Measurements from ENCODE around the gene WIPF1. TPM values are rescaled to one million over a fixed set of nuclear protein-coding genes. Genes with fewer than 3 reads are reported as not detected.
A peak's percentile ranks its signal among the peaks of the same experiment; 100 is the strongest.

Gene WIPF1
- total RNA-seq, 3 donors from 2014 or later (not counting 1 experiment from before 2014, with no cell fraction given), result 508 to 640 (median 555) TPM

DNA sequence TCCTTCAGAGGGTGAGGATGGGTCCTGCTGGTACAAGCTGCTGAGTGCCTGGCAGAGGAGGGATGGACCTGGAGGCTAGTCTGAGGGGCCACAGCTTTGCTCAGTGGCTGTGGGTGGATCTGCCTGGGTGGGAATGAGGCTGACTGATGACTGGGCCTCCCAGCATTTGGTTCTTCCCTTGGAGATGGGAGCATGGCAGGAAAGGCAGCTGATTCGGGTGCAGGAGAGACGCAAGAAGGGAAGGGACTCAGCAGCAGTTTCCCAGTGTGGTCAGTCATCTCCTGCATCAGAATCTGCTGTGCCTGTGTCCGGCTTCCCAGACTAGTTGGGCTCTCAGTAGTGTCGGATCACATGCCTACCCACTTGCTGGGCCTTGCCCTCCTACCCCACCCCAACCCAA lies 7.3 kb downstream of the WIPF1 start:
- Mint-ChIP-seq H3K27ac (peak overlapping the region; percentile 95 to 98), H3K4me1 (peaks cover 81 to 92% of the 10 kb centered on the region in 2 donors), H3K27me3 (ENCODE audit: low read depth in 2 of 2) (no peaks in the 10 kb centered on the region), H3K4me3 (peak overlapping the region; percentile 75), H3K36me3 (no peaks in the 10 kb centered on the region), H3K9me3 (no peaks in the 10 kb centered on the region)
- H3K27me3 ChIP-seq (ENCODE audit: control insufficient read depth, insufficient read depth, low read length), result no peaks in the 10 kb centered on the region
- WGBS (ENCODE audit: insufficient coverage), result 53% methylated on average over 4 of the region's 4 CpGs
- no peak overlapping the region for H3K4me3 ChIP-seq (ENCODE audit: low read length)
- no peak for DNase-seq
- no peaks in the 10 kb centered on the region for H3K9me3 ChIP-seq (ENCODE audit: control insufficient read depth, insufficient read depth, low read length)
- TF ChIP-seq, protein P1, sequence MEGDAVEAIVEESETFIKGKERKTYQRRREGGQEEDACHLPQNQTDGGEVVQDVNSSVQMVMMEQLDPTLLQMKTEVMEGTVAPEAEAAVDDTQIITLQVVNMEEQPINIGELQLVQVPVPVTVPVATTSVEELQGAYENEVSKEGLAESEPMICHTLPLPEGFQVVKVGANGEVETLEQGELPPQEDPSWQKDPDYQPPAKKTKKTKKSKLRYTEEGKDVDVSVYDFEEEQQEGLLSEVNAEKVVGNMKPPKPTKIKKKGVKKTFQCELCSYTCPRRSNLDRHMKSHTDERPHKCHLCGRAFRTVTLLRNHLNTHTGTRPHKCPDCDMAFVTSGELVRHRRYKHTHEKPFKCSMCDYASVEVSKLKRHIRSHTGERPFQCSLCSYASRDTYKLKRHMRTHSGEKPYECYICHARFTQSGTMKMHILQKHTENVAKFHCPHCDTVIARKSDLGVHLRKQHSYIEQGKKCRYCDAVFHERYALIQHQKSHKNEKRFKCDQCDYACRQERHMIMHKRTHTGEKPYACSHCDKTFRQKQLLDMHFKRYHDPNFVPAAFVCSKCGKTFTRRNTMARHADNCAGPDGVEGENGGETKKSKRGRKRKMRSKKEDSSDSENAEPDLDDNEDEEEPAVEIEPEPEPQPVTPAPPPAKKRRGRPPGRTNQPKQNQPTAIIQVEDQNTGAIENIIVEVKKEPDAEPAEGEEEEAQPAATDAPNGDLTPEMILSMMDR (IDR thresholded peaks at IDR 0.05), result no peak
- peaks cover 78% of the 10 kb centered on the region for H3K4me1 ChIP-seq (ENCODE audit: control insufficient read depth, insufficient read depth, low read length)
- intact Hi-C loops (cut with micrococcal nuclease), result loop anchor here (5.0 to 10.0 kb wide), 4 partner anchors 92 to 626 kb away; partner anchors contain the start of genes ATF2 and SP3
- H3K27ac ChIP-seq (ENCODE audit: low read length), result peak overlapping the region; percentile 97
- ATAC-seq, result no peak
- peaks cover 36% of the 10 kb centered on the region for H3K36me3 ChIP-seq (ENCODE audit: control insufficient read depth, insufficient read depth, low read length)

DNA sequence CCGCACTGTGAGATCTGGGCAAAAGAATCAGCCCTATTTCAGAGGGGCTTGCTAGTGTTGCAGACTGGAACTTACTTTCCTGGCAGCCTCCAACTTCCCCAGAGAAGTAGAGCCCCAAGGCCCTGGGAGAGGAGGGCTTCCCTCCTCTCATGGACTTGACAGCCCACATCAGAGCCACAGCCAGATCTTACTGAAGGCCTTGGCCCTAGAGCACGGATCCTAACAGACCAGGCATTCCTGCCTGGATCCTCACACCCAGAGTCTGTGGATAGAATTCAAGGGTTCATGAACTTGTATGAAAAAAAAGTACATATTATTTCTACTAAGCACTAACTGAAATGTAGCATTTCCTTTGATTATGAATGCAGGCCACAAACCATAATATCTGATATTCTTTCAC lies 8.3 kb downstream of the WIPF1 start:
- H3K9me3 Mint-ChIP-seq, result no peaks in the 10 kb centered on the region
- Histone ChIP-seq H3K36me3 (ENCODE audit: control insufficient read depth, insufficient read depth, low read length) (peaks cover 45% of the 10 kb centered on the region), H3K27me3 (ENCODE audit: control insufficient read depth, insufficient read depth, low read length) (no peaks in the 10 kb centered on the region), H3K27ac (ENCODE audit: low read length) (peak overlapping the region; percentile 97), H3K9me3 (ENCODE audit: control insufficient read depth, insufficient read depth, low read length) (no peaks in the 10 kb centered on the region), H3K4me3 (ENCODE audit: low read length) (no peak overlapping the region), H3K4me1 (ENCODE audit: control insufficient read depth, insufficient read depth, low read length) (peaks cover 80% of the 10 kb centered on the region)
- DNase-seq, result no peak
- H3K27ac Mint-ChIP-seq, result peak overlapping the region; percentile 95 to 98
- TF ChIP-seq, protein P1 (IDR thresholded peaks at IDR 0.05), result no peak
- intact Hi-C loops (cut with micrococcal nuclease), result no loop called here
- H3K36me3 Mint-ChIP-seq, result no peaks in the 10 kb centered on the region
- ATAC-seq, result no peak
- 57% methylated on average over 1 of the region's 2 CpGs for WGBS (ENCODE audit: insufficient coverage)
- H3K27me3 Mint-ChIP-seq (ENCODE audit: low read depth in 2 of 2), result no peaks in the 10 kb centered on the region
- H3K4me3 Mint-ChIP-seq, result peak overlapping the region; percentile 82
- peaks cover 88 to 92% of the 10 kb centered on the region in 2 donors for H3K4me1 Mint-ChIP-seq

DNA sequence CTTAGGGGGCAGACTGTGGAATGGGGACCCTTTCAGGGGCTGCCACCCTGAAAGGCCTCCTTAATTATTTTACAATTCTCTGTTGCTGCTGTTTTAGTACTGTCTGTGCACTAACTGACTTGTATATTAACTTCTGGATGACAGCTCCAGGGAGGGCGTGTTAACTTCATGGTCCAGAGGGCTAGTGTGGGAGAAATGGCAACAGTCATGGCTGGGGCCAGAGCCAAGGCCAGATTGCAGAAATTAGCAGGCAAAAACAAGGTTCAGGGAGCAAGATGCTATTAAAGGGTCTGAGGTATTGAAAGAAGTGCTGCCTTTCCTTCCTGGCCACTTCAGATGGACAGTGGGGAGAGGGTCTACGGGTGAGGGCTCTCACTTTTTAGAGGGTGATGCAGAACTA lies 9.1 kb downstream of the WIPF1 start:
- Histone ChIP-seq H3K4me1 (ENCODE audit: control insufficient read depth, insufficient read depth, low read length) (peaks cover 81% of the 10 kb centered on the region), H3K9me3 (ENCODE audit: control insufficient read depth, insufficient read depth, low read length) (no peaks in the 10 kb centered on the region), H3K27me3 (ENCODE audit: control insufficient read depth, insufficient read depth, low read length) (no peaks in the 10 kb centered on the region), H3K36me3 (ENCODE audit: control insufficient read depth, insufficient read depth, low read length) (peaks cover 54% of the 10 kb centered on the region), H3K27ac (ENCODE audit: low read length) (peak overlapping the region; percentile 97), H3K4me3 (ENCODE audit: low read length) (no peak overlapping the region)
- peaks cover under 1% of the 10 kb centered on the region for H3K36me3 Mint-ChIP-seq
- intact Hi-C loops (cut with micrococcal nuclease), result no loop called here
- H3K27me3 Mint-ChIP-seq (ENCODE audit: low read depth in 2 of 2), result no peaks in the 10 kb centered on the region
- no peak for ATAC-seq
- no peaks in the 10 kb centered on the region for H3K9me3 Mint-ChIP-seq
- peak overlapping the region; percentile 82 for H3K4me3 Mint-ChIP-seq
- peaks cover 83 to 87% of the 10 kb centered on the region in 2 donors for H3K4me1 Mint-ChIP-seq
- DNase-seq, result no peak
- WGBS (ENCODE audit: insufficient coverage), result 85% methylated on average over 1 of the region's 2 CpGs
- TF ChIP-seq, protein P1 (IDR thresholded peaks at IDR 0.05), result no peak
- peak overlapping the region; percentile 95 to 98 for H3K27ac Mint-ChIP-seq

DNA sequence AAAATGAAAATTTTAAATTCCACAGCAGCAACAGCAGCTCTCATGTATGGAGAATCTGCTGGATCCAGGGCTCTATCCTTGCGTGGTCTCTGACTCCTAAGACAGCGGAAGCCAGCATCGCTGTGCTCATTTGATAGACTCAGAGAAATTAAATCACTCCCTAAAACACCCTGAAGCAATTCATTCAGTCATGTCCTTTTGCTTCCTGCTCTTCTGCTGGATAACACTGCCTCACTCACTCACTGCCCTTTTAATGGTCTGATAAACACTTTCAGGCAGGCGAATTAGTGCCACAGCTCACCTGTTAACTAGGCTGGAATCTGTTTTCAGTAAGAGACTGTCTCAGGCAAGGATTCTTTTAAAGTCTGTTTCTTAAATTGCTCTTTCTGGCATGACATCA lies 10.0 kb downstream of the WIPF1 start:
- no peak for DNase-seq
- H3K27ac Mint-ChIP-seq, result peak overlapping the region; percentile 95 to 98
- Histone ChIP-seq H3K4me1 (ENCODE audit: control insufficient read depth, insufficient read depth, low read length) (peaks cover 79% of the 10 kb centered on the region), H3K36me3 (ENCODE audit: control insufficient read depth, insufficient read depth, low read length) (peaks cover 62% of the 10 kb centered on the region), H3K27ac (ENCODE audit: low read length) (peak overlapping the region; percentile 97), H3K4me3 (ENCODE audit: low read length) (no peak overlapping the region), H3K9me3 (ENCODE audit: control insufficient read depth, insufficient read depth, low read length) (no peaks in the 10 kb centered on the region), H3K27me3 (ENCODE audit: control insufficient read depth, insufficient read depth, low read length) (no peaks in the 10 kb centered on the region)
- 91% methylated on average over 4 of the region's 4 CpGs for WGBS (ENCODE audit: insufficient coverage)
- no peaks in the 10 kb centered on the region for H3K9me3 Mint-ChIP-seq
- H3K4me1 Mint-ChIP-seq, result peaks cover 86 to 88% of the 10 kb centered on the region in 2 donors
- TF ChIP-seq, protein P1 (IDR thresholded peaks at IDR 0.05), result no peak
- peaks cover 7% of the 10 kb centered on the region for H3K36me3 Mint-ChIP-seq
- H3K4me3 Mint-ChIP-seq, result peak overlapping the region; percentile 70
- intact Hi-C loops (cut with micrococcal nuclease), result no loop called here
- H3K27me3 Mint-ChIP-seq (ENCODE audit: low read depth in 2 of 2), result no peaks in the 10 kb centered on the region
- ATAC-seq, result no peak
